ENCODE measurements around the gene GTPBP4. TPM values are rescaled to one million over a fixed set of nuclear protein-coding genes. Genes with fewer than 3 reads are reported as not detected.

The GTPBP4 gene
- total and polyA plus RNA-seq, 2 of the 13 experiments (the other 11 are each of a cell fraction or from before 2014, with no cell fraction given) = 24.1 to 85.5 TPM

GRCh38 chr10:1056326-1057105 is 68.3 kb downstream of the GTPBP4 start, which contains the start of gene WDR37 (continued):
- TF ChIP-seq, protein P1, sequence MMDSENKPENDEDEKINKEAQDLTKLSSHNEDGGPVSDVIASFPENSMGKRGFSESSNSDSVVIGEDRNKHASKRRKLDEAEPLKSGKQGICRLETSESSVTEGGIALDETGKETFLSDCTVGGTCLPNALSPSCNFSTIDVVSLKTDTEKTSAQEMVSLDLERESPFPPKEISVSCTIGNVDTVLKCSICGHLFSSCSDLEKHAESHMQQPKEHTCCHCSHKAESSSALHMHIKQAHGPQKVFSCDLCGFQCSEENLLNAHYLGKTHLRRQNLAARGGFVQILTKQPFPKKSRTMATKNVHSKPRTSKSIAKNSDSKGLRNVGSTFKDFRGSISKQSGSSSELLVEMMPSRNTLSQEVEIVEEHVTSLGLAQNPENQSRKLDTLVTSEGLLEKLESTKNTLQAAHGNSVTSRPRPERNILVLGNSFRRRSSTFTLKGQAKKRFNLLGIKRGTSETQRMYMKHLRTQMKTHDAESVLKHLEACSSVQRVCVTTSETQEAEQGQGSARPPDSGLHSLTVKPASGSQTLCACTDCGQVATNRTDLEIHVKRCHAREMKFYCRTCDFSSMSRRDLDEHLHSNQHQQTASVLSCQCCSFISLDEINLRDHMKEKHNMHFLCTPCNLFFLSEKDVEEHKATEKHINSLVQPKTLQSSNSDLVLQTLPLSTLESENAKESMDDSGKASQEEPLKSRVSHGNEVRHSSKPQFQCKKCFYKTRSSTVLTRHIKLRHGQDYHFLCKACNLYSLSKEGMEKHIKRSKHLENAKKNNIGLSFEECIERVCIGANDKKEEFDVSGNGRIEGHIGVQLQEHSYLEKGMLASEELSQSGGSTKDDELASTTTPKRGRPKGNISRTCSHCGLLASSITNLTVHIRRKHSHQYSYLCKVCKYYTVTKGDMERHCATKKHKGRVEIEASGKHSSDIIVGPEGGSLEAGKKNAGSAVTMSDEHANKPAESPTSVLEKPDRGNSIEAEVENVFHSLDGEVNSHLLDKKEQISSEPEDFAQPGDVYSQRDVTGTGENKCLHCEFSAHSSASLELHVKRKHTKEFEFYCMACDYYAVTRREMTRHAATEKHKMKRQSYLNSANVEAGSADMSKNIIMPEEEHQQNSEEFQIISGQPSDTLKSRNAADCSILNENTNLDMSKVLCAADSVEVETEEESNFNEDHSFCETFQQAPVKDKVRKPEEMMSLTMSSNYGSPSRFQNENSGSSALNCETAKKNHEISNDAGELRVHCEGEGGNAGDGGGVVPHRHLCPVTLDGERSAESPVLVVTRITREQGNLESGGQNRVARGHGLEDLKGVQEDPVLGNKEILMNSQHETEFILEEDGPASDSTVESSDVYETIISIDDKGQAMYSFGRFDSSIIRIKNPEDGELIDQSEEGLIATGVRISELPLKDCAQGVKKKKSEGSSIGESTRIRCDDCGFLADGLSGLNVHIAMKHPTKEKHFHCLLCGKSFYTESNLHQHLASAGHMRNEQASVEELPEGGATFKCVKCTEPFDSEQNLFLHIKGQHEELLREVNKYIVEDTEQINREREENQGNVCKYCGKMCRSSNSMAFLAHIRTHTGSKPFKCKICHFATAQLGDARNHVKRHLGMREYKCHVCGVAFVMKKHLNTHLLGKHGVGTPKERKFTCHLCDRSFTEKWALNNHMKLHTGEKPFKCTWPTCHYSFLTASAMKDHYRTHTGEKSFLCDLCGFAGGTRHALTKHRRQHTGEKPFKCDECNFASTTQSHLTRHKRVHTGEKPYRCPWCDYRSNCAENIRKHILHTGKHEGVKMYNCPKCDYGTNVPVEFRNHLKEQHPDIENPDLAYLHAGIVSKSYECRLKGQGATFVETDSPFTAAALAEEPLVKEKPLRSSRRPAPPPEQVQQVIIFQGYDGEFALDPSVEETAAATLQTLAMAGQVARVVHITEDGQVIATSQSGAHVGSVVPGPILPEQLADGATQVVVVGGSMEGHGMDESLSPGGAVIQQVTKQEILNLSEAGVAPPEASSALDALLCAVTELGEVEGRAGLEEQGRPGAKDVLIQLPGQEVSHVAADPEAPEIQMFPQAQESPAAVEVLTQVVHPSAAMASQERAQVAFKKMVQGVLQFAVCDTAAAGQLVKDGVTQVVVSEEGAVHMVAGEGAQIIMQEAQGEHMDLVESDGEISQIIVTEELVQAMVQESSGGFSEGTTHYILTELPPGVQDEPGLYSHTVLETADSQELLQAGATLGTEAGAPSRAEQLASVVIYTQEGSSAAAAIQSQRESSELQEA (CRISPR knock-in tag; IDR thresholded peaks at IDR 0.05; ENCODE audit: not compliant biosample characterization) = peak; percentile 62
- TF ChIP-seq, protein P2, sequence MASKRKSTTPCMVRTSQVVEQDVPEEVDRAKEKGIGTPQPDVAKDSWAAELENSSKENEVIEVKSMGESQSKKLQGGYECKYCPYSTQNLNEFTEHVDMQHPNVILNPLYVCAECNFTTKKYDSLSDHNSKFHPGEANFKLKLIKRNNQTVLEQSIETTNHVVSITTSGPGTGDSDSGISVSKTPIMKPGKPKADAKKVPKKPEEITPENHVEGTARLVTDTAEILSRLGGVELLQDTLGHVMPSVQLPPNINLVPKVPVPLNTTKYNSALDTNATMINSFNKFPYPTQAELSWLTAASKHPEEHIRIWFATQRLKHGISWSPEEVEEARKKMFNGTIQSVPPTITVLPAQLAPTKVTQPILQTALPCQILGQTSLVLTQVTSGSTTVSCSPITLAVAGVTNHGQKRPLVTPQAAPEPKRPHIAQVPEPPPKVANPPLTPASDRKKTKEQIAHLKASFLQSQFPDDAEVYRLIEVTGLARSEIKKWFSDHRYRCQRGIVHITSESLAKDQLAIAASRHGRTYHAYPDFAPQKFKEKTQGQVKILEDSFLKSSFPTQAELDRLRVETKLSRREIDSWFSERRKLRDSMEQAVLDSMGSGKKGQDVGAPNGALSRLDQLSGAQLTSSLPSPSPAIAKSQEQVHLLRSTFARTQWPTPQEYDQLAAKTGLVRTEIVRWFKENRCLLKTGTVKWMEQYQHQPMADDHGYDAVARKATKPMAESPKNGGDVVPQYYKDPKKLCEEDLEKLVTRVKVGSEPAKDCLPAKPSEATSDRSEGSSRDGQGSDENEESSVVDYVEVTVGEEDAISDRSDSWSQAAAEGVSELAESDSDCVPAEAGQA (IDR thresholded peaks at IDR 0.05; ENCODE audit: low read depth) = peak; percentile 67
- TF ChIP-seq, protein P2 (CRISPR knock-in tag; IDR thresholded peaks at IDR 0.05; ENCODE audit: borderline replicate concordance) = no peak
- TF ChIP-seq DDIT3 (CRISPR knock-in tag; IDR thresholded peaks at IDR 0.05) (no peak), RELA (CRISPR knock-in tag; IDR thresholded peaks at IDR 0.05) (no peak), MAF1 (CRISPR knock-in tag; IDR thresholded peaks at IDR 0.05; ENCODE audit: borderline replicate concordance) (no peak; the same call in 1 of the 2 replicates), ZMAT3 (CRISPR knock-in tag; conservative IDR thresholded peaks at IDR 0.05) (peak; percentile 81; the same call in 1 of the 2 replicates), TCF12 (IDR thresholded peaks at IDR 0.05) (no peak), TCF12 (CRISPR knock-in tag; IDR thresholded peaks at IDR 0.05) (no peak), ZNF143 (CRISPR knock-in tag; IDR thresholded peaks at IDR 0.05) (0 out of 2 replicates have a peak, but pooled peaks have one; percentile 33)
- TF ChIP-seq, protein P3, sequence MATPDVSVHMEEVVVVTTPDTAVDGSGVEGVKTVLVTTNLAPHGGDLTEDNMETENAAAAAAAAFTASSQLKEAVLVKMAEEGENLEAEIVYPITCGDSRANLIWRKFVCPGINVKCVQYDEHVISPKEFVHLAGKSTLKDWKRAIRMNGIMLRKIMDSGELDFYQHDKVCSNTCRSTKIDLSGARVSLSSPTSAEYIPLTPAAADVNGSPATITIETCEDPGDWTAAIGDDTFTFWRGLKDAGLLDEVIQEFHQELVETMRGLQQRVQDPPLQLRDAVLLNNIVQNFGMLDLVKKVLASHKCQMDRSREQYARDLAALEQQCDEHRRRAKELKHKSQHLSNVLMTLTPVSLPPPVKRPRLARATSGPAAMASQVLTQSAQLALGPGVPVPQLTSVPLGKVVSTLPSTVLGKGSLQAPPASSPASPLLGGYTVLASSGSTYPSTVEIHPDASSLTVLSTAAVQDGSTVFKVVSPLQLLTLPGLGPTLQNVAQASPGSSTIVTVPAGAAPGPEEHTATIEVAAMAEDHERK (CRISPR knock-in tag; IDR thresholded peaks at IDR 0.05; ENCODE audit: low read depth) = peak; percentile 52; the same call in 1 of the 2 replicates

Data from HepG2 (cell line).